IPS-18a (cell line): Measurements from ENCODE around the gene PCDHB16.
"Not testable (repeated sequence)": the region's sequence is repeated elsewhere in the genome, so short reads cannot be mapped to it uniquely, and the experiment has no call there.

ENCODE experiments used
- H3K27ac ChIP-seq: one replicate; pipeline ENCODE4 v1.5.1; 2013; ENCODE audit warnings: low read length
- H3K27me3 ChIP-seq: one replicate; pipeline ENCODE4 v1.6.1; 2013; ENCODE audit warnings: mild to moderate bottlenecking, low read length; ENCODE audit not compliant: control insufficient read depth, insufficient read depth
- H3K36me3 ChIP-seq: one replicate; pipeline ENCODE4 v1.6.1; 2013; ENCODE audit warnings: low read depth, low read length; ENCODE audit not compliant: control insufficient read depth
- H3K4me1 ChIP-seq: one replicate; pipeline ENCODE4 v1.6.1; 2013; ENCODE audit warnings: low read depth, low read length; ENCODE audit not compliant: control insufficient read depth
- H3K4me3 ChIP-seq: one replicate; pipeline ENCODE4 v1.5.1; 2013; ENCODE audit warnings: low read length
- H3K9ac ChIP-seq: one replicate; pipeline ENCODE4 v1.6.1; 2013; ENCODE audit warnings: mild to moderate bottlenecking, low read length, moderate library complexity
- H3K9me3 ChIP-seq: one replicate; pipeline ENCODE4 v1.6.1; 2013; ENCODE audit warnings: low read depth, low read length; ENCODE audit not compliant: control insufficient read depth

Gene PCDHB16

GRCh38 chr5:141157901-141158300 lies 24.3 kb upstream of the PCDHB16 start:
- not testable (repeated sequence) for H3K27me3 ChIP-seq, H3K36me3 ChIP-seq, H3K9ac ChIP-seq, H3K4me1 ChIP-seq, H3K27ac ChIP-seq, H3K4me3 ChIP-seq, H3K9me3 ChIP-seq

GRCh38 chr5:141172381-141173204 lies 9.6 kb upstream of the PCDHB16 start, which contains the start of gene PCDHB7:
PCDHB7 (plus strand) TSS chr5:141172644; CDS start chr5:141172836, 192 bp downstream.
- Histone ChIP-seq H3K36me3 (no peaks in the 10 kb centered on the region), H3K27ac (no peak within 1 kb of the TSS), H3K4me1 (no peaks in the 10 kb centered on the region), H3K9me3 (peaks cover 12% of the 10 kb centered on the region), H3K9ac (no peak within 1 kb of the TSS), H3K4me3 (no peak within 1 kb of the TSS), H3K27me3 (no peaks in the 10 kb centered on the region)

GRCh38 chr5:141174291-141175104 lies 7.7 kb upstream of the PCDHB16 start:
- peaks cover 15% of the 10 kb centered on the region for H3K9me3 ChIP-seq
- not testable (repeated sequence) for H3K4me3 ChIP-seq, H3K27me3 ChIP-seq, H3K9ac ChIP-seq, H3K4me1 ChIP-seq, H3K36me3 ChIP-seq, H3K27ac ChIP-seq

GRCh38 chr5:141175933-141176332 lies 6.3 kb upstream of the PCDHB16 start:
- H3K9me3 ChIP-seq = peaks cover 15% of the 10 kb centered on the region
- H3K36me3 ChIP-seq = no peaks in the 10 kb centered on the region
- no peak overlapping the region for H3K9ac ChIP-seq
- no peak overlapping the region for H3K4me3 ChIP-seq
- no peaks in the 10 kb centered on the region for H3K27me3 ChIP-seq
- H3K4me1 ChIP-seq = no peaks in the 10 kb centered on the region
- H3K27ac ChIP-seq = no peak overlapping the region

GRCh38 chr5:141177577-141178191 lies 4.5 kb upstream of the PCDHB16 start, which contains the start of gene PCDHB8:
PCDHB8 (plus strand) TSS chr5:141177790; CDS start chr5:141178035, 245 bp downstream.
- H3K9me3 ChIP-seq = peaks cover 15% of the 10 kb centered on the region
- H3K4me3 ChIP-seq, H3K4me1 ChIP-seq, H3K9ac ChIP-seq, H3K27ac ChIP-seq, H3K27me3 ChIP-seq, H3K36me3 ChIP-seq: not testable (repeated sequence)

- not testable (repeated sequence) for H3K4me1 ChIP-seq, H3K27me3 ChIP-seq, H3K36me3 ChIP-seq, H3K9ac ChIP-seq, H3K4me3 ChIP-seq, H3K27ac ChIP-seq
- H3K9me3 ChIP-seq = peaks cover 15% of the 10 kb centered on the region
These were observed 2.8 kb upstream of the PCDHB16 start for GRCh38 chr5:141179371-141179770.

- peaks cover 15% of the 10 kb centered on the region for H3K9me3 ChIP-seq
- not testable (repeated sequence) for H3K36me3 ChIP-seq, H3K4me3 ChIP-seq, H3K27ac ChIP-seq, H3K9ac ChIP-seq, H3K27me3 ChIP-seq, H3K4me1 ChIP-seq
These were observed 2.3 kb upstream of the PCDHB16 start for GRCh38 chr5:141179876-141180275.

- no peaks in the 10 kb centered on the region for H3K36me3 ChIP-seq
- no peaks in the 10 kb centered on the region for H3K27me3 ChIP-seq
- H3K4me3 ChIP-seq = no peak overlapping the region
- no peak overlapping the region for H3K9ac ChIP-seq
- H3K4me1 ChIP-seq = no peaks in the 10 kb centered on the region
- H3K27ac ChIP-seq = no peak overlapping the region
- peaks cover 15% of the 10 kb centered on the region for H3K9me3 ChIP-seq
These were observed 1.9 kb upstream of the PCDHB16 start for GRCh38 chr5:141180313-141180712.

- H3K9ac ChIP-seq, H3K4me1 ChIP-seq, H3K4me3 ChIP-seq, H3K27me3 ChIP-seq, H3K9me3 ChIP-seq, H3K27ac ChIP-seq, H3K36me3 ChIP-seq: not testable (repeated sequence)
These were observed 2.1 kb downstream of the PCDHB16 start for GRCh38 chr5:141184117-141184855.

GRCh38 chr5:141186897-141187512 lies 4.8 kb downstream of the PCDHB16 start, which contains the start of gene PCDHB9:
PCDHB9 (plus strand) TSS chr5:141187161; CDS start chr5:141187319, 158 bp downstream.
- Histone ChIP-seq H3K27ac (no peak within 1 kb of the TSS), H3K9ac (no peak within 1 kb of the TSS), H3K36me3 (no peaks in the 10 kb centered on the region), H3K27me3 (no peaks in the 10 kb centered on the region), H3K4me3 (peak within 1 kb of the TSS; percentile 30), H3K4me1 (no peaks in the 10 kb centered on the region), H3K9me3 (peaks cover 3% of the 10 kb centered on the region)
